SK-N-MC (cell line): ENCODE data around the gene HERC4.
"Not testable (repeated sequence)": the region's sequence is repeated elsewhere in the genome, so short reads cannot be mapped to it uniquely, and the experiment has no call there.

Experiments
- EZH2 ChIP-seq: fragments of 200-600 bp; sonication (generic); IDR thresholded peaks from one replicate; pipeline ENCODE4 v1.6.1; 2017; ENCODE audit warnings: antibody characterized with exemption
- FOXP2 ChIP-seq: optimal IDR thresholded peaks from 2 replicates; pipeline ENCODE3; 2011; ENCODE audit warnings: mild to moderate bottlenecking, moderate library complexity; ENCODE audit not compliant: insufficient read depth; ENCODE audit errors: extremely low read length, control extremely low read depth
- POLR2AphosphoS5 ChIP-seq: IDR thresholded peaks from 2 replicates; pipeline ENCODE4 v1.6.1; 2012; ENCODE audit warnings: mild to moderate bottlenecking, low read depth, low read length, borderline replicate concordance

DNA sequence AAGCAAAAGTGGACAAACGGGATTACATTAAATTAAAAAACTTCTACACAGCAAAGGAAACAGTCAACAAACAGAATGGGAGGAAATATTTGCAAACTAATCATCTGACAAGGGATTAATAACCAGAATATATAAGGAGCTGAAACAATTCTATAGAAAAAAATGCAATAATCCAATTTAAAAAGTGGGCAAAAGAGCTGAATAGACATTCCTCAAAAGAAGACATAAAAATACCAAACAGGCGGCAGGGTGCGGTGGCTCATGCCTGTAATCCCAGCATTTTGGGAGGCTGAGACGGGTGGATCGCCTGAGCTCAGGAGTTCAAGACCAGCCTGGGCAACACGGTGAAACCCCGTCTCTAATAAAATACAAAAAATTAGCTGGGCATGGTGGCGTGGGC lies 92.5 kb downstream of the HERC4 start:
- TF ChIP-seq EZH2, POLR2AphosphoS5, FOXP2: not testable (repeated sequence)
